Activated naive CD4-positive, alpha-beta T cell treated with anti-CD3 and anti-CD28 coated beads, Interleukin-2, amount 50 U/mL, for 24 hours (primary cell): ENCODE data around the gene CLDND1.

ENCODE experiments used
- H3K27ac Mint-ChIP-seq: one replicate; pipeline ENCODE4 v1.8.0; 2021; ENCODE audit warnings: mild to moderate bottlenecking, mixed read lengths
- H3K27me3 Mint-ChIP-seq: one replicate; pipeline ENCODE4 v1.8.0; 2021; ENCODE audit warnings: mixed read lengths
- H3K36me3 Mint-ChIP-seq: one replicate; pipeline ENCODE4 v1.8.0; 2021; ENCODE audit warnings: mixed read lengths
- H3K4me1 Mint-ChIP-seq: one replicate; pipeline ENCODE4 v1.8.0; 2021; ENCODE audit warnings: mixed read lengths
- H3K4me3 Mint-ChIP-seq: one replicate; pipeline ENCODE4 v1.8.0; 2021; ENCODE audit warnings: mild to moderate bottlenecking, mixed read lengths
- H3K9me3 Mint-ChIP-seq: one replicate; pipeline ENCODE4 v1.8.0; 2021; ENCODE audit warnings: mixed read lengths

CLDND1 gene

DNA sequence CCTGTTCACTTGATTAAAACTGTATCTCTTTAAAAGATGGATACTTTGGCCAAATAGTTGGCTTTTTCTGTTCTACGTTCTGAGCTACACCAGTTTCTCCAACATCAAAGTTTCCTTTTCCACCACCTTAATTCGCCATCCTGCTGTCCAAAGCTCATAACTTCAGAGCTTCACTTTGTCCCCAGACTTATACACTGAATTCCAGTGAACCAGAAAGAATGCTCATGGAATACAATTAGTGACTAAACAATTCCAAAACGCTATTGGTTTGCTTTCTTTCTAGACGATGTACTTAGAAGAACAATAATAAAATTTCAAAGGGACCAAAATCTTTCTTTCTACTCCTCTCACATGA is 32.3 kb upstream of the CLDND1 start:
- peak overlapping the region; percentile 98 for H3K27ac Mint-ChIP-seq
- no peaks in the 10 kb centered on the region for H3K9me3 Mint-ChIP-seq
- no peaks in the 10 kb centered on the region for H3K27me3 Mint-ChIP-seq
- H3K36me3 Mint-ChIP-seq: peaks cover 4% of the 10 kb centered on the region
- H3K4me3 Mint-ChIP-seq: peak overlapping the region; percentile 80
- H3K4me1 Mint-ChIP-seq: peaks cover 73% of the 10 kb centered on the region

DNA sequence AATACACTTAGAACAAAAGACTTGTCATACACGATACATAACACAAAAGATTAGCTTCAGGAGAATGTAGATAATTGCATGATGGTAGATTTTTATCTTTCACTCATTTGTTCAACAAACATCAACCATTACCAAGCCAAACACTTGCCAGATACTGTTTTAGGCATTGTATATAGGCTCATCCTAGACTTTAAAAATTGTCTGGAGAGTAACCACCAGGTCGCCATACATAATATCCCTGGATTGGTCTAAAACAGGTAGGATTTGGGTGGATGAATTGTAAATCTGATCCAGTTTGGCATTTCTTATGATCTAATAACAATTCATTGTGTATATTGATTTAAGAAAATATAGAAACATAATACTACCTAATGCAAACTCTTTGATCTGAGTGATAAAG is 31.9 kb upstream of the CLDND1 start:
- peaks cover 73% of the 10 kb centered on the region for H3K4me1 Mint-ChIP-seq
- H3K27ac Mint-ChIP-seq: peak overlapping the region; percentile 98
- no peaks in the 10 kb centered on the region for H3K9me3 Mint-ChIP-seq
- peaks cover 4% of the 10 kb centered on the region for H3K36me3 Mint-ChIP-seq
- peak overlapping the region; percentile 70 for H3K4me3 Mint-ChIP-seq
- no peaks in the 10 kb centered on the region for H3K27me3 Mint-ChIP-seq

DNA sequence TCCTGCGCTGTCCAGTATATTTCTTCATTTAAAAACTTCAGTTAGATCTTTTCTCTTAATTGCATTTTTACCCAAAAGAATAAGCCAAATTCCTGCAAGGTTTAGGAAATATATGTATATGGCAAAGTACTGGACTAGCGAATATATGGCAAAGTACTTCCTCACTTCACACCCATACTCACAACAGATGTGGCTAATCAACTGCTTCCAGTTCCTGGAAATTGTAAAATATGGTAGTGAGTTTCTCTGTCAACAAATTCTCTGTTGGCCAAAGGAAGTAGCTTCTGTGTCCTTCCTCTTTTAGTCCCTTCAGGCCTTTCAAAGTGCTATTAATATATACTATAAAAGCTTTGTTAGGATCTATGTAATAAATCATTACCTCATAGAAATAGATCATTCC is 31.1 kb upstream of the CLDND1 start:
- no peaks in the 10 kb centered on the region for H3K9me3 Mint-ChIP-seq
- H3K27ac Mint-ChIP-seq: peak overlapping the region; percentile 91
- H3K4me3 Mint-ChIP-seq: peak overlapping the region; percentile 70
- no peaks in the 10 kb centered on the region for H3K27me3 Mint-ChIP-seq
- peaks cover 4% of the 10 kb centered on the region for H3K36me3 Mint-ChIP-seq
- peaks cover 65% of the 10 kb centered on the region for H3K4me1 Mint-ChIP-seq

DNA sequence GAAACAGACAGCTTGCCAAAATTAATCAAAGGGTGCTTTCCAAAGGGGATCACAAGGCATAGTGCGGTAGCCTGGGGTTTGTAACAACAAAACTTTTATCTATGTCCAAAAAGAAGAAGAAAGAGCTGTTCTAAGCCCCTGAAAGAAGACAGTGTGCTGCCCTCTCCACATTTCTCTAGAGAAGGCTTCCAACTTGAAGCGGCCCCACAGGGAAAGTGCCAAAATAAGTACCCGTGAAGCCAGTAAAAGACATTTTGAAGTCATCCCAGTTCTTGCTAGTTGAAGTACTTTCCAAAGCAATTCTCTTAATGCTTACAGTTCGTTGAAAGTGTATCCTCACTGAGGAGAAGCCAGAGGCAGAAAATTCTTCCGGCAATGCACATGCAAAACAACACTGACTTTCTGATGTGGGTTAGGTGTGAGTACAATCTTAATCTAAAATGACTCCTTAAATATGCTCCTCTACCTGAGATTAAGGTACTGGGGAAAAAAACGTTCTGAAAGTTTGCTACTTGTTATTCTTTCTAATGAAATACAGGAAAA is 30.4 kb upstream of the CLDND1 start:
- peaks cover 4% of the 10 kb centered on the region for H3K36me3 Mint-ChIP-seq
- no peaks in the 10 kb centered on the region for H3K9me3 Mint-ChIP-seq
- H3K27me3 Mint-ChIP-seq: no peaks in the 10 kb centered on the region
- peak overlapping the region; percentile 73 for H3K27ac Mint-ChIP-seq
- H3K4me3 Mint-ChIP-seq: peak overlapping the region; percentile 47
- peaks cover 58% of the 10 kb centered on the region for H3K4me1 Mint-ChIP-seq

DNA sequence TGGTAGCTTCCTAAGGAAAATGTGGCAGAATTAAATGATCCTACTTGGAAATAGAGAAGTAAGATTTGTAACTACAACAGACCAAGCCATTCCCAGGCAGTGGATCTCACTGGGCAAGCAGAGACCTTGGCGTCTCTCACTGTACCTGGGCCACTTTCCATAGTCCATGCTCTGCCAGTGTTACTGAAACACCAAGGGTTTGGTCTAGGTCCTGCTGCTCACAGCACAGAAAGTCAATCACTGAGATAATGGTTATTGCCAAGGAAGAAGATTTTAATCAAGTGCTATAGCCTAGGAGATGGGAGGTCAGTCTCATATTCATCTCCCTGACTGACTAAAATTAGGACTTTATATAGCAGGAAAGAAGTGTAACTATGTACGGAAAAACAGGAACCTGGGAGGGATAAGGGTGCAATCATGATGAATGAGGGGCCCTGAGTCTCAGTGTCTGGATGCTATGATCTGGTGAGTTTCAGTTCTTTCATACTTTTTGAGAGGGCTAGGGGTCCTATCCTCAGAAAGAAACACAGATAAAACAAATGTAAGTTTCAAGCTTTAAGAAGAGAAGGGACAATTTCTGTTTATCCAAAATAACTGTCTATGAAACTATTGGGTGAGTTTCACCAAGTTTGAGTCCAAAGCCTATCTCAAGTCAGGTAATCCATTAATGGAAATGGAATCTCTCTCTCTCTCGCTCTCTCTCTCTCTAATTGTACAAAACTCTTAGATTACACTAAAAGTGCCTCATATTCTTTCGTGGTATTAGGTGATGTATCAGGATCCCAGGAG is 29.7 kb upstream of the CLDND1 start:
- no peaks in the 10 kb centered on the region for H3K9me3 Mint-ChIP-seq
- H3K4me3 Mint-ChIP-seq: peak overlapping the region; percentile 47
- H3K4me1 Mint-ChIP-seq: peaks cover 52% of the 10 kb centered on the region
- peaks cover 4% of the 10 kb centered on the region for H3K36me3 Mint-ChIP-seq
- H3K27ac Mint-ChIP-seq: peak overlapping the region; percentile 73
- H3K27me3 Mint-ChIP-seq: no peaks in the 10 kb centered on the region

DNA sequence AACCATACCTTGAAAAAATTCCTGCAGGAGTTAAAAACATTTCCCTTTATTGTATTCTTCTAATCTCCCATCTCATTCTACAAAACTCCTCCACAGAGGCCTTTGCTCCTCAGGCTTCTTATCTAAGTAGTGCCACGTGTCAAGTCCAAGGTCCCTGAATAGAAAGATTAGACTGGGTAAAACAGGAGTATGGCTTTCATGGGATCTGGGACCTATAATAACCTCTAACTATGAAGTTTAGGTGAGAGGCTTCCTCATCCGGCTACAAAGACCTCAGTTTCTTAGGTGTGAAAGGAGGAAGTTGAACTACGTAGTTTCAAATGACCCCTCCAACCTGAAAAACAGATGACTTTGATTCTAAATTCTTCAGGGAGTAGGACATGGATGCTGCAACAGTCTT is 29.1 kb upstream of the CLDND1 start:
- Mint-ChIP-seq H3K9me3 (no peaks in the 10 kb centered on the region), H3K27me3 (no peaks in the 10 kb centered on the region), H3K36me3 (peaks cover 4% of the 10 kb centered on the region), H3K4me1 (peaks cover 45% of the 10 kb centered on the region), H3K27ac (peak overlapping the region; percentile 51), H3K4me3 (no peak overlapping the region)

DNA sequence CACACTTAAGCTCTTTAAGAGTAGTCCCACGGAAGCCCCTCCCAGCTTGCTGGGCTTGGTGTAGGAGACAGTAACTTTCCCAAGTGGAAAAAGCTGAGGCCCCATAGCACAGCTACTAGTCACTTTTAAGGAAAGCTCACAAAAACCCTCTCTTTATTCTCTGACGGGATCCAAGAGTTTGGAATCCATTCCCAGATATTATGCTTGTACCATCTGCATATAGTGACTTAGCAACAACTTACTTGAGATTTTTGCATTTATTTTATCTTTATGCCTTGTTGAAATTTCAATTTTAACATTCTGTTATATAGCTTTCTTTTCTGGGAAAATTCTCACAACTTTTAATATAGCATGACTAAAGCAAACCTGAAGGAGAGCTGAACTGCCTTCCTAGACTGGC is 28.5 kb upstream of the CLDND1 start:
- no peak overlapping the region for H3K4me3 Mint-ChIP-seq
- no peaks in the 10 kb centered on the region for H3K9me3 Mint-ChIP-seq
- H3K27me3 Mint-ChIP-seq: no peaks in the 10 kb centered on the region
- peaks cover 4% of the 10 kb centered on the region for H3K36me3 Mint-ChIP-seq
- H3K27ac Mint-ChIP-seq: no peak overlapping the region
- peaks cover 44% of the 10 kb centered on the region for H3K4me1 Mint-ChIP-seq

DNA sequence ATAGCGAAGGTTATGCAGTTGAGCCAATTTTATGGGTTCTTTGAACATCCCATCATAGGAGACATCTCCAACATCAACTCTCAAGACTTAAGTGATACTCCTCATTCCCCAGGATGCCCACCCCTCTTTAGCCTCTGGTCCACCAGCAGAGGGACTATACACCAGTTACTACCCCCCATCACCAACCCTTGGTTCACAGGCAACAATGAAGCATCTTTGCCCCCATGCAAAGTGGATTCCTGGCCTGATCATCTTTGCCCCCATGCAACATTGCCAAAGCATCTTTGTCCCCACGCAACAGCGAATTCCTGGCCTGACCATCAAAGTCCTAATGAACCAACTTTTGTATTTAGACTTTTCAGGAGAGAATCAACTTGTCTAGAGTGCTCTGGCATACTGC is 28.1 kb upstream of the CLDND1 start:
- Mint-ChIP-seq H3K36me3 (peaks cover 1% of the 10 kb centered on the region), H3K9me3 (no peaks in the 10 kb centered on the region), H3K4me1 (peaks cover 45% of the 10 kb centered on the region), H3K4me3 (no peak overlapping the region), H3K27me3 (no peaks in the 10 kb centered on the region), H3K27ac (no peak overlapping the region)

DNA sequence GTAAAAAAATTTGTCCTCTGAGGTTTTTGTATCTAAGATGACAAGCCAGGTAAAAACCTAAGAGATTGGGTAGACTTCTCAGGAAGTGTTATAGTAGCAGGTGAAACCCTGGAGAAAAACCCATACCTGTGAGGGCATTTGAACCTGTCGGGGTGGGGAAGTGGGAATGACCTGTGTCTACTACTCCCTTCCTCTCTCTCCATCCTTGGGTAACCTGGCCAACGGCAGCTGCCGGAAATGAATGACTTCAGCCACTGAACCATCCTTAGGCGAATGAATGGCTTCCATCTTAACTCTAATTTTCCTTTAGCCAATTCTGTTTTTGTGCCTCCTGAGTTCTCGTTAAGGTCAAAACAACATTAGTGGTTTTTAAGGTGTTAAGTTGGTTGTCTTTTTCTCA is 25.8 kb upstream of the CLDND1 start:
- Mint-ChIP-seq H3K4me1 (peaks cover 37% of the 10 kb centered on the region), H3K27ac (peak overlapping the region; percentile 30), H3K36me3 (no peaks in the 10 kb centered on the region), H3K9me3 (no peaks in the 10 kb centered on the region), H3K27me3 (no peaks in the 10 kb centered on the region), H3K4me3 (no peak overlapping the region)

DNA sequence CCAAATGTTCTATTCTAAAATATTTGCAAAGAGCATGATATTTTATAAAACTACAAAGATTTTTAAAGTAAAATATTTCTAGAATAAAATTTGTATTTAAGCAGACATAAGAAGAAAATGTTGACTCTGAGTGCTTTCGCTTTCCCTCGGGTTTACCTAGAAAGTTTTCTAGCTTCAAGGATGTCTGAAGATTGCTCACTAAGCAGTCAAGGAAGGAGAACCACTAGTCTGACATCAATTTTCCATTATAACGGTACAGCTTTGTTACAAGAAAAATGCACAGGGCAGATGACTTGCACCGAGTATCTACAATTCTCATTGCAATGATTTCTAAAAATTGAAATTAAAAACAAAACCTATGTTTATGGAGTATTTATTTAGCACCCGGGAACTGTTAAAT is 23.2 kb upstream of the CLDND1 start:
- Mint-ChIP-seq H3K4me3 (peak overlapping the region; percentile 49), H3K27ac (peak overlapping the region; percentile 94), H3K9me3 (no peaks in the 10 kb centered on the region), H3K36me3 (no peaks in the 10 kb centered on the region), H3K27me3 (no peaks in the 10 kb centered on the region), H3K4me1 (peaks cover 32% of the 10 kb centered on the region)

DNA sequence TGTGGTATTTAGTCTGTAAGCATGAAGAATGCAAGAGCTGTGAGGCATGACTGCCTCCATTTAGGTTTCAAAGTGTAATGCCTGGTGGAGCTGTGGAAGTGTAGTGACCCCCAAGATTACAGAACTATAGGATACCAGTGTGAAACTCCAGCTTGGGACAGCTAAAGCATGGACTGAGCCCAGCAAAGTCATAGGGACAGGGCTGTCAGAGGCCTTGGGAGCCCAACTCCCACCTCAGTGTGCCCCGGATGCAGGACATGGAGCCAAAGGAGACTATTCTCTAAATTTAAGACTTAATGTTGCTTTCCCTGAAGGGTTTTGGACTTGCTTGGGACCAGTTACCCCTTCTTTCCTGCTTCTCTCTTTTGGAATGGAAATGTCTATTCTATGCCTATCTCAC is 19.9 kb upstream of the CLDND1 start:
- Mint-ChIP-seq H3K4me1 (peaks cover 42% of the 10 kb centered on the region), H3K36me3 (peaks cover 3% of the 10 kb centered on the region), H3K4me3 (no peak overlapping the region), H3K27ac (peak overlapping the region; percentile 6), H3K27me3 (no peaks in the 10 kb centered on the region), H3K9me3 (no peaks in the 10 kb centered on the region)

DNA sequence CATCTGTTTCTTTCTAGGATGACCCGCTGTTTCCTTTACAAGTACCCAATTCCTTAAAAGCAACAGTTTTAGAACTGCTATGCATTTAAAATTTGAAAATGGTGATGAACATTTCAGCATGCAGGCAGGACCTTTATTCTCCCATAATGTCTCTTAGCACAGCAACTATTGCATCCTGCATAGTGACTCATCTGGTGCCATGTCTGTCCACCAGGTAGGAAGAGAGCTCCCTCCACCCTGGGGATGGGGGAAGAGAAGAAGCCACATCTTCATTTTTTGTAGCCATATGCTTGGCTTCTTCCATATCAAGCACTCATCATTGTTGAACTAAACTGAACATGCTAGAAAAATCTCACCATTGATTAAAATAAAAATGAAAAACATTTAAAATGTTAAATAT is 19.0 kb upstream of the CLDND1 start:
- no peaks in the 10 kb centered on the region for H3K27me3 Mint-ChIP-seq
- H3K27ac Mint-ChIP-seq: no peak overlapping the region
- no peak overlapping the region for H3K4me3 Mint-ChIP-seq
- H3K9me3 Mint-ChIP-seq: no peaks in the 10 kb centered on the region
- peaks cover 48% of the 10 kb centered on the region for H3K4me1 Mint-ChIP-seq
- peaks cover 3% of the 10 kb centered on the region for H3K36me3 Mint-ChIP-seq

DNA sequence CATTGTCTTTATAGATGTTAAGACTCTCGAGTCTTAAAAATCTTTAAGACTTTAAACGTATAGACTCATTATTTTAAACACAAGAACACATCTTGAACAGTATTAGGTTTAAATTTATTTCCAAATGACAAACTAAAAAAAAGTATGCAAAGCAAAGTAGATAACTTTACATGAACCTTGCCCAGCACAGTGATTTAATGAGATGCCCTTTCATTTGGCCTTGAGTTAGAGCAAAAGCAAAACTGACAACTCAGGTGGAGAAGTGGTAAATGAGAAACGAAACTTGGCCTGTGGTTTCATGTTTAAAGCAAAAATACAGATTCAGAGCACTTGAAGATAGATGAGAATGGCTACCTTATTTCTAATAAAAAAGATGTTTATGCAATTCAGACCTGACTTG is 17.6 kb upstream of the CLDND1 start:
- H3K4me1 Mint-ChIP-seq: peaks cover 48% of the 10 kb centered on the region
- H3K27ac Mint-ChIP-seq: peak overlapping the region; percentile 52
- H3K4me3 Mint-ChIP-seq: no peak overlapping the region

DNA sequence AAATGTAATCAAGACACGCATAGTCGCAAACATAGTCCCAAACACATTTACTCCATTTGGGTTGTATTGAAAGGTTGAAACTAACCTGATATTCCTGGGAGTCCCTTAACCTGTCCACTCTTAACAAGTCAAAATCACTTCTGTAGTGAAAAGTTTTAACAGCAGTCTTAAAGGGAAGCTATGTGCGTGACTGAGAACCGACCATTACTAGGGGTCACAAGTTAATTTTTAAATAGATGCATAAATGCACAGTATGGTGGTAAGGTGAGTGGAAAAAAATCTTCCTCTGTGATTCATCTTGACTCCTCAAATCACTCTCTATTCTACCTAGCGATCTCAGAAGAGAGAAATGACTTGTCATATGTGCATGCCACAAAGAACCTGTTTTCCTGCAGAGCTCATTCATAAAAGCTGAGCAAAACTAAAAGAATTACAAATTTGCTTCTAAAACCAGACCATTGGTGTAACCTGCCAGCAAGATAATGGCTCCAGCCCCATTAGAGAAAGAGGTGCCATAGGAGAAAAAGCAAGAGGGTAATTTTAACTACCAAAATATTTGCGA is 13.8 kb upstream of the CLDND1 start:
- Mint-ChIP-seq H3K36me3 (peaks cover 3% of the 10 kb centered on the region), H3K9me3 (no peaks in the 10 kb centered on the region), H3K4me1 (peaks cover 29% of the 10 kb centered on the region), H3K27ac (peak overlapping the region; percentile 91), H3K27me3 (no peaks in the 10 kb centered on the region), H3K4me3 (peak overlapping the region; percentile 37)

More for the DNA sequence above, 17.6 kb upstream of the CLDND1 start:
- Mint-ChIP-seq H3K9me3 (no peaks in the 10 kb centered on the region), H3K27me3 (no peaks in the 10 kb centered on the region), H3K36me3 (peaks cover 3% of the 10 kb centered on the region)

DNA sequence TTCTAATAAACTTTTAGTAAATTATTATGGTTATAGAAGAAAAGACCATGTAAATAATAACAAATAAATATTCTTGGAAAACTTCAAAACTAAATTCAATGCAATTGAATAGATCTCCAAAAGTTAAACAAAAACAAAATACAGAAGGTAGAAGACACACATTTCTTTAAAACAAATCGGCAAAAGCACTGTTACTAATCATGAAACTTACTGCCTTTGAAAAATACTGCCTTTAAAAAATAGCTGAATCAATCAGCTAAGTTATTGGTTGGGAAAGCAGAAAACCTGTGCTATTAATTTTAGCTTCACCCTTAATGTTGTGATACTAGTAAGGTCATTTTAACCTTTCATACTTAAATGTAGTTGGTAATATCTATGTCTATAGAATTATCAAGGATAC is 12.0 kb upstream of the CLDND1 start:
- Mint-ChIP-seq H3K36me3 (peaks cover 2% of the 10 kb centered on the region), H3K9me3 (no peaks in the 10 kb centered on the region), H3K27ac (no peak overlapping the region)

DNA sequence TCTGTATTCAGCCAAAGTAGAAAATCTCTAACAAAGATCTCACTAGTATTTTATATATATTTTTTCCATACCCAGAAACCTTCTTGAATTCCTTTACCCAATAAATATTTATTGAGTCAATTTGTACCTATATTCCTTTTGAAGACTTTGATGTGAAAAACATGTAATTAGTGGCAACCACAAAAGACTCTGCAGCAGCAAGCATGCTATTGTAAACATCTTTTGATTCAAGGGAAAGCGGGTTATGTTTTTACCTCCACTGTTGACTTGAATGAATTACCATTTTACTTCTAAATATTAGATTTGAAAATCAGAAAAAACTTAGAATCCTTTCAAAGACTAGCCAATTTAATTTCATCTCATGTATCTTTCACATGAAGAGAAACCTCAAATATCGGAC is 11.5 kb upstream of the CLDND1 start:
- Mint-ChIP-seq H3K27ac (no peak overlapping the region), H3K4me3 (no peak overlapping the region), H3K36me3 (peaks cover 2% of the 10 kb centered on the region), H3K9me3 (no peaks in the 10 kb centered on the region), H3K4me1 (peaks cover 18% of the 10 kb centered on the region), H3K27me3 (no peaks in the 10 kb centered on the region)

More for the DNA sequence above, 12.0 kb upstream of the CLDND1 start:
- no peak overlapping the region for H3K4me3 Mint-ChIP-seq
- H3K27me3 Mint-ChIP-seq: no peaks in the 10 kb centered on the region
- H3K4me1 Mint-ChIP-seq: peaks cover 18% of the 10 kb centered on the region
